HG02610 (cell line): ENCODE measurements around the gene PDLIM5.
"Not testable (repeated sequence)": the region's sequence is repeated elsewhere in the genome, so short reads cannot be mapped to it uniquely, and the experiment has no call there.

ENCODE experiments used
- ATAC-seq: cut with Tn5 transposase; IDR thresholded peaks from one replicate; pipeline ENCODE4 v1.9.1; 2021; ENCODE audit warnings: mild to moderate bottlenecking, moderate library complexity; ENCODE audit not compliant: unreplicated experiment

PDLIM5 gene

DNA sequence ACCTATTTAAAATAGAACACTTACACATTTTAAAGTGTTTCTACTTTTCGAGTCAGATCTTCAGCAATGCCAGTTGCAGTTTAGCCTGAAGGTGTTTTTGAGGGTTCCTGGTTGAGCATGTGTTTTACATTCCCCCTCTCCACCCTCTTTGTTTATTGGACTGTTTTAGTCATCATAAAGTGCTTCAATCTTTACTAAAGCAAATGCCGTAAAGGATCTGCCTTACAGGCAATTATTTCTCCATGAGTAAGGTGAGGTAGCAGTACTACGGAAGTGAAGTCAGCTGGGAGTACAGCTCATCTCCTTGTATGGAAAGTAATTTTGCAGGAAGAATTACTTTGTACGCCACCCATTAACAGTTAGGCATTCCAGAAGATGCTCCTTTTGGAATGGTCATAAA, 36.9 kb downstream of the PDLIM5 start:
- ATAC-seq: no peak

DNA sequence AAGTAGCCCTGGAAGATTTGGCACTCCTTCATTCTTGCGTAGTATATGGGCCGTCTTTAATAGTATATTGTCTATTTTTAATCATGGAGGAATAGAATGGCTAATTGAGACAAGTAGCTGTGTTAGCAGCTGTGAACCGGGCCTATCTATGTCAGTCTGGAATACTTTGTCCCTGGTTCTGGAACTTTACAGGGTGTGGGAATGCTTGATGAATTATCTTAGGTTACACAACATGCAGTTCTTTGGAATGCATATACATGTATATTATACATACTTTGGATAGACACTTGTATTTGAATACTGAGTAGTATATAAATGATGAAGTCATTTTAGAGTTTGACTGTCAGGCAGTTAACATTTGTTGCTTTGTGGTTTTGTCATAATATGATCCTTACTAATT, 37.4 kb downstream of the PDLIM5 start:
- no peak for ATAC-seq

DNA sequence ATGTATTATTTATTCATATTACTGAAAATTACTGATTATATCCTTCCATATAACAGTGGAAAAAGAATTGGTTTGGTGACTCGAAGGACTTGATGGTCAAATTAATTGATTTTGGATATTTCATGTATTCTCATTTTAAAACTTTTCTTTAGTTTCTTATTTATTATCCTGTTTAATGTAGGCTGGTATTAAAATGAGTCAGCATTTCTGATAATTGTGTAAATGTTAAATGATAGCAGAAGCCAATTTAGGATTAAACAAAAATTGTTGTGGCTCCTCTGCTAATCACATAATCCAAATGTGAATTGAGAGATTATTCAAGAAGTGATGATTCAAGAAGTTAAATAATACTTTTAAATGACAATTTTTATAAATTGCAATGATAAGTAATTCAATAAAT, 38.7 kb downstream of the PDLIM5 start:
- ATAC-seq: no peak

DNA sequence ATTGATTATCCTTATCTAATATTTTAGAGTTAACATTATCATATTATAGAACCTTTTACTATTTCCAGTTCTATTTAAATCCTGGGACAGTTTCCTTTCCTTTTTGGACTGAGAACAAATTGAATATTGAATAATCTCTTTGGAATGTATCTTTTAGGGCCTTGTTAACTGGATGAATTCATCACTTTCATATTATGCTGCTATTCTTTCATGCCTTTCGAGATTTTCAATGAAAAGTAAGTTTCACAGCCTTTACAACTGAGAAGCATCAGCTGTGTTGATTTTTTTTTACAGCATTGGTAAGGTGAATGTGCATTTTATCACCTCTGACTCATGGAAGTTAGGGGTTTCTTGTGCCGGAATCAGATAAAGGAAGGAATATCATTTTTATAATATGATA, 39.6 kb downstream of the PDLIM5 start:
- ATAC-seq: no peak

DNA sequence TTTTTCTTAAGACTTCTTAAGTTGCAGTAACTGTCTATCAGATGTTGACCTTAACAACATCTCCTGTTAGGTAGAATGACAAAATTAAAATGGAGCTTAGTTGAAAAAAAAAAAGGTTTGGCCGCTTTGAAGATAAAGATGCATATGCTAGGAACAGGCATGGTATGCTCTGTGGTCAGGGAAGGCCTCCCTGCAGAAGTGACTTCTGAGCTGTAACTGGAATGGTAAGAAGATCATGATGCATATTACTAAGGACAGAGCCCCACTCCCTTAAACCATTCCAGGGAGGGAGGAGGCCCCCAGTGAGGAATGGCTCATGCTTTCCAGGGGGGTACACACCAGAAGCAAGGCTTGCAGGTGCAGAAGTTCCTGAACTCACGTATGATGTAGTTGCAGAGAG, 43.7 kb downstream of the PDLIM5 start:
- no peak for ATAC-seq

DNA sequence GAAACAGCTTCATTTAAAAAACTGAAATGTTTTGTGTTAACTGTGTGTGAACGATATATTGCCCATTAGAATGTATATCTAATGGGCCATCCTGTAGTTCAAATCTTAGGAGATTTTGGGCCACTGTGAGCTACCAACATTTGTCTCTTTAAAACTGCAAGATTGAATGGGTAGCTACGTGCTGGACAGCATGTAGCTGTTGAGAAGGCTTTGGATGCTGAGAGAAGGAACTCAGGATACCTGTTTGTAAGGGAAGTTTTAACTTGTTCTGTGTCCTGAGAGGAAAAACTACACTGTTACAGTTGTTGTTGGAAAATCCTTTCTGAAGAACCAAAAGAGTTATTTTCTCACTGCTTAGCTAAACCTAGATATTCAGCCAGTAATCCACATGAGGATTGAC, 45.9 kb downstream of the PDLIM5 start:
- no peak for ATAC-seq

DNA sequence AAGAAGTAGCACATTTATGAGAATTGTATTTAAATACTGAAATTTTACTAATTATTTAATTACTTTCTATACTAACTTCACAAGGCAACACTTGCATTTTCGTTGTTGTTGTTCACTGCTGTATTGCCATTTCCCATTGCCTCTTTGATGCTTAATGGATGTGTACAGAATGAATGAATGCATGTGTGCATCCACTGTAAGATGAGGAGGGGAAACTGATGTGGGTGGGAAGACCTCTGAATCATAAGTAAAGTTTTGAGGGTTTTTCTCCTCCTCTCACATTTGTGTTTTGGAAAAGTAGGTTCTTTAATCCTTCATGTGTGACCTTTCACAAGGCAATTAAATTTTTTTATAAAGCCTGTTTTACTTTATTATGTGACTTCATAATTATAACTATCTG, 46.8 kb downstream of the PDLIM5 start:
- no peak for ATAC-seq

DNA sequence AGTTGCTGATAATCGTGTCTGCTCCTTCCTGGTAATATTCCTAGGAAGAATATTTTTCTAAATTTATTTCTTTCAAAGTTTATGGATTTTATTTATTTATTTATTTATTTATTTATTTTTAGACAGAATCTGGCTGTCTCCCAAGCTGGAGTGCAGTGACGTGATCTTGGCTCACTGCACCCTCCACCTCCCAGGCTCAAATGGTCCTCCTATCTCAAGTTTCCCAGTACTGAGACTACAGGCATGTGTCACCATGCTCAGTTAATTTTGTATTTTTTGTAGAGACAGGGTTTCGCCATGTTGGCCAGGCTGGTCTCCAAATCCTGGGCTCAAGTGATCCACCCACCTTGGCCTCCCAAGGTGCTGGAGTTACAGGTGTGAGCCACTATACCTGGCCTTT, 48.9 kb downstream of the PDLIM5 start:
- ATAC-seq: no peak

DNA sequence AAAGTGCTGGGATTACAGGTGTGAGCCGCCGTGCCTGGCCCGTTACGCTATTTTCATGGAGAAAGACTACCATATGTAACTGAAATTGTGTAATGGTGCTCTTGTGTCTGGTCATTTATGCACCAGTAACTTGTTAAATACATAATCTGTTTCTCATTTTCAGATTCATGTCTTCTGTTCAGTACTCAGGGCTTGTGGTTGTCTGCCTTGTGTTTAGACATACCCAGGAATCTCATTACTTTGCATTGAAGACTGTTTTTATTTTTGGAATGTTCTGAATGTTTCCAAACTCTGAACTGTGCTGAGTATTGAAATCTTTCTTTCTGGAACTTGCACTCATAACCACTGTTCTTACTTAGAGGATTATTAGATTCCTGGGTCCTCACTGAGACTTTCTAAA, 52.8 kb downstream of the PDLIM5 start:
- no peak for ATAC-seq

DNA sequence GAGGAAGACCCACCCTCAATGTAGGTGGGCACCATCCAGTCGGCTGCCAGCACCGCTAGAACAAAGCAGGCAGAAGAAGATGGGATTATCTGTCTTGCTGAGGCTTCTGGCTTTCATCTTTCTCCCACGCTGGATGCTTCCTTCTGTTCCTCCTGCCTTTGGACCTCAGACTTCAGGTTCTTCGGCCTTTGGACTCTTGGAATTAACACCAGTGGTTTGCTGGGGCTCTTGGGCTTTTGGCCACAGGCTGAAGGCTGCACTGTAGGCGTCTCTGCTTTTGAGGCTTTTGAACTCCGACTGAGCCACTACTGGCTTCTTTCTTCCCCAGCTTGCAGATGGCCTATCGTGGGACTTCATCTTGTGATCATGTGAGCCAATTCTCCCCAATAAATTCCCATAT, 55.1 kb downstream of the PDLIM5 start:
- no peak for ATAC-seq

DNA sequence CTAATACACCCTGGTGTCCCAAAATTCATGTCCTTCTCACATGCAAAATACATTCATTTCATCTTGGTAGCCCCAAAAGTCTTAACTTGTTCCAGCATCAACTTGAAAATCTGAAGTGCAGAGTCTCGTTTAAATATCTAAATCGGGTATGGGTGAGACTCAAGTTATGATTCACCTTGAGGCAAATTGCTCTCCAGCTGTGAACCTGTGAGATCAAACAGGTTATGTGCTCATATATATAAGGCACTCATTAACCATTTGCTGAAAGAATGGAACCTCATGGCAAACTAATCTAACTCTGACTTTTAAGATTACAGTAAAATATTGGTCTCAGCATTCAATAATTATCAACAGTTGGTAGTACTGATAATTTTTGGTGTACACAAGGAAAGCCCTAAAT, 55.5 kb downstream of the PDLIM5 start:
- ATAC-seq: peak; percentile 28

DNA sequence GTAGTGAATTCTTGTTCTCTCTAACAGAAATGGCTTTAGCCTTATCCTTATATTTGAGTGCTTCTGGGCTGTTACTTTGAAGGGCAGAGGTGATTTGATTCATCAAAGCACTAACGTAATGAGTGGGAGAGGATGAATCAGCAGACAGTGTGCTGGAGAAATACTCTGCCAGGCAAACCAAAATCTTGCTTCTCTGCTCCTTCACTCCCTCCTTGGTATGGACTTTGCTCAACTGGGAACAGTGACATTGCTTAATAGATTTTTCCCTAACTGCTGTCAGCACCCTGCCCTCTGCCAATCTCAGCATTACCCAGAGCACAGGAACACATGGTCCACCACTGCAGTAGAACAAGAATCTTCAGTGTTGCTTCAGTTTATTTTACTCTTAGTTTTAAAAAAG, 56.0 kb downstream of the PDLIM5 start:
- peak; percentile 79 for ATAC-seq

DNA sequence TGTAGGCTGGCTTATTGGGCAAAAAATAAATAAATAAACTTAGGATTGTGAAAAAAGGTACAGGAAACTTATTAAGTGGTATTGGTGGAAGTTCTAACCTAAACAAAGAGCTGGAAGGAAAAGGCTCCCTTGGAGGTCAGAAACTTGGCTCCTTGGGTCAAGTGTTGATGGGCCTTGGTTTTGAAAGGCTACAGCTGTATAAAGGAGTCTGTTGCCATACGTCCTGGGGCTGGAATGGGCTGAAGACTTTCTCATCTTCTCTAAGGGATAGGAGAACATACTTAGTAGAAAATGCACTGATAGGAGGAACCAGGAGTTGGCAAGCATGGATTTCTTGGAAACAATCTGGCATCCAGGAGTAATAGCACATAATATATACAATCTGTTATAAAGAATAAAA, 56.6 kb downstream of the PDLIM5 start:
- no peak for ATAC-seq

DNA sequence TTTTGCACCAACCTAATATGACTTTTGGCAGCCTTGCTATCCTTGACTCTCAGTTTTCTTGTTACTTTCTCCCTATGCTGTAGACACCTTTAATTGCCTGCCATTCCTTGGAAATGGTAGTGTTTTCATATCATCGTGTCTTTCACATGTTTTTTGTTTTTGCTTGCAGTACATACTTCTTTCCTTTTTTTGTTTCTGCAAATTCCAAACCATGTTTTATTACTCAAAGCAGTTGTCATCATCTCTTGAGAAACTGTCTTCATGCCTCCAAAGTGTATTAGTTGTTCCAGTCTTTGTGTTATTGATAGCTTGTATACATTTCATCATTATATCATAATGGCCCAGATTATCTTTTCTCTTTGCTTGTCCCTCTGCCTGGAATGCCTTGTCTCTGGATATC, 57.1 kb downstream of the PDLIM5 start:
- ATAC-seq: no peak

DNA sequence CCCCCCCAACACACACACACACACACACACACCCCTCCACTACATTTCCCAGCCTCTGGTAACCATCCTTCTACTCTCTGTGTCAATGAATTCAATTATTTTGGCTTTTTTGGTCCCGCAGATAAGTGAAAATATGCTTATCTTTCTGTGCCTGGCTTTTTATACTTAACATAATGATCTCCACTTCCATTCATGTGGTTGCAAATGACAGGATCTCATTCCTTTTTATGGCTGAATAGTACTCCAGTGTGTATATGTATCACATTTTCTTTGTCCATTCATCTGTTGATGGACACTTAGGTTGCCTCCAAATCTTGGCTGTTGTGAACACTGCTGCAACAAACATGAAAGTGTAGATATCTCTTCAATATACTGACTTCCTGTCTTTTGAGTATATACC, 59.8 kb downstream of the PDLIM5 start:
- ATAC-seq: no peak

DNA sequence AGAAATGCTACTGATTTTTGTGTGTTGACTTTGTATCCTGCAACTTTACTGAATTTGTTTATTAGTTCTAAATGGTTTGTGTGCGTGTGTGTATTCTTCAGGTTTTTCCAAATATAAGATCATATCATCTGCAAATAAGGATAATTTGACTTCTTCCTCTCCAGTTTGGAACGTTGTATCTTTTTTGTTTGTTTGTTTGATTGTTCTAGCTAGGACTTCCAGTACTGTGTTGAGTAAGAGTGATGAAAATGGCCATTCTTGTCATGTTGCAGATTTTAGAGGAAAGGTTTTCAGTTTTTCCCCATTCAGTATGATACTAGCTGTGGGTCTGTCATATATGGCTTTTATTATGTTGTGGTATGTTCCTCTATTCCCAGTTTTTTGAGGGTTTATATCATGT, 61.8 kb downstream of the PDLIM5 start:
- ATAC-seq: not testable (repeated sequence)

DNA sequence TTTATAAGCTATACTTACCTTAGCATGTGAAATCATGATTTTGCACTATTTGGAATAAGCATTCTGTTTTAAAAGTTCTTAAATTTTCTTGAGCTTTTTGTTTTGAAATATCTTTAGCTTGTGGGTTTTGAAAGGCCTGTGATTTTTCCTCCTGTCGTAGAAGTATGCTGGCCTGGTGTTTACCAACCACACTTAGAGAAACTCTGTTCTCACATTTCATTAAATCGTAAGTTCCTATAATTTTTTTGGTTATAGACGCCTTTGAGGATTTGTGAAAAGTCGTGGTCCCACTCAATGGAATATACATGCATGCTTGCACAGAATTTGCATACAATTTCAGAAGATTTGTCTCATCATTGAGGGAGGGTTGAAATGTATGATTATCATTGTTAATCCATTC, 63.6 kb downstream of the PDLIM5 start:
- ATAC-seq: no peak

DNA sequence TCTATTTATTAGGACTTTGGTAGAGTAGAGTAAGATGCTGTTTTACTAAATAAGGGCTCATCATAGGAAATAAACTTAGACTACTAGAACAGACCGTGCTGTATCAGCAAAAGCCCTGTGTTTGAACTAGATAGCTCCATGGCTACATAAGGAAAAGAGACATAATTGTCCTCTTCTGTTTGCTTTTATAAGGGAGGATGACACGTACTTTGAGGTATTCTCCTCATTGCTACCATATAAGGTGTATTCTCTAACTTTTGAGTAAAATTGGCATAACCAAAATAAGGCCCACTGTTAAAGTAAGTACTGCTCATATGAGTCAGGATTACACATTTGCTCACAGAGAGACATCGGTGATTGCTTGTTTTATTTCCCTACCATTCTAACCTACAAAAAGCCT, 64.3 kb downstream of the PDLIM5 start:
- no peak for ATAC-seq

DNA sequence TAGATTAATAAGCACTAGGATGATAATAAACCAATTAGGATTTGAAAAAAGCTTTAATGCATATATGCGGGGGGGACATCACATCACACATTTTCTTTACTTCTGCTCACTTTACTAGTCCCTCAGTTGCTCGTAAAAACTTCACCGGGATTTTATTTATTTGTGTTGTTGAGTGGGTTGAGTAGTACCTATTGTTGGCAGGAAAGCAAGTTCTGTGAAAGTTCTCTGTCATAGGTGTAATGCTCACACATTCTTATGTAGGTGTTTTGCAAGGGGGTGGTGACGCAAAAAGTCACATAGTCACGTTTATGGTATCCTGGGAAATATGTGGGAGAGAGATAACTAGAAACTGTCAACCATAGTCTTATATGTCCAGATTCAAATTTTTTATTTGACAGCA, 65.3 kb downstream of the PDLIM5 start:
- no peak for ATAC-seq

DNA sequence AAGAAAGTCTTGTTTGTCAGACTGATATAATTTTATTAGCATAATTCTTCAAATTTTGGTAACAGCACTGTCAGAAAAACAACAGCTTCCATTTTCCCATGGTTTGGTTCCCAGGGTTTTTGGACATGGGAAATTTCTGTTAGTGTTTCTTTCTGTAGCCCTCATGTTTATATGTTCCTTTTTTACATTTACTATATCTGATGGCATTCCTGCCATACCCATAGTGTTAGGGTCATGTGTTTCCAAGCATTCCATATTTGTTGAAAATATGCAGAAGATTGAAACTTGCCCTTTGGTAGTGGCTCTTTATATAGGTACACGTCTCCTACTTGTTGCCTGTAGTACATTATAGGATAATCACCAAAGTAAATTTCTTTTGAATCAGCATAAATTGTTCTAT, 65.8 kb downstream of the PDLIM5 start:
- no peak for ATAC-seq

DNA sequence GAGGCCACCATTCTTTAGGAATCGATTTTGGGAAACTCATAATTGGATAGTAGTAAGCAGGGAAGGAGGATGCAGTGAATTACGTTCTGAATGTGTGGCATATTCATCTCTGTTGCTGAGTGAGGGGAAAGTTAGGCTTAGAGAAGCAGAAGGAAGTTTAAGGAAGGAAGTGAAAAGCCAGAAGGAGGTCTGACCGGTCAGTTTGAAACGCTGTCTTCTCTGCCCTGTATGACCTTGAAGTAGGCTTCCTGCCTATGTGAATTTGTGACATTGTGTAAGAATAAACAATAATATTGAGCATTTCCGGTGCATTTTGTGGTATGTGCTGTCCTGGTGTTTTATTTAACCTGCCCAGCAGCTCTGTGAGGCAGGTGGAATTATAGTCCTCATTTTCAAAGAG, 67.3 kb downstream of the PDLIM5 start:
- ATAC-seq: peak; percentile 48

DNA sequence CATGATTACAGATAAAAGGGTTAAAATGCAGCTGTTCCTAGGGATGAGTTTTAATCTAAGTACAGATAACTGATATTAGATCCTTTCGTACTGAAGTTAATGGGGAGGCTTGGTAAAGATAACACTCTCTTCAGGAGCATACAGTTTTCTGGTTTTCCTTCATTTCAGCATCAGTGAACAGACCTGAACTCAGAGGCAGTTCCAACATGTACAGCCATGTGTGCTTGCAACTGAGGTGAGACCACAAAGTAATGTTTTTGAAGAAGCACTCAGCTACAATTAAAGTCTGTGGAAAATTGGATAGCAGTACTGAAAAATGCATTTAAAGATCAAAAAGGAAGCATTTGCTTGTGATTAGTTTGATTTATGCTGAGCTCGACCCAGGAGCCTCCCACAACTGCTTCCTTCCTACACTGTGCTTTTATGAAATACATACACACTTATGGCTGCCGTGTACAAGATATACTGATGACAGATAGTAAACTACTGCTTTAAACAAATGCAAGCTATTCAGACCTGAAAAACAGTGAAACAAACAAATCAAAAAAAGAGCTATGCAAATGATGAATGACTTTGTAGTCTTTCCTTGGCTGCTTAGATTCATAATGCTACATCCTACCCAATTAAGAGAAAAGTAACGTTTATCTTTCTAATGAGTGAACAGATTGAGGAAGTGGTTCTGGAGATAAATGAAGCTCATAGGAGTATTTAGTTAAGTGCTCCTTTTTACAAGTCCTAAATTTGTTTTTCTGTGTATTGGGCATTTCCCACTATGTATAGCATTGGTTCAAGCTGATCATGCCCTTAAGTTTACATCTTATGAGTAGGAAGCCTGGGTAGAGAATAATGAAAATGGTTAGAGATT, 68.4 kb downstream of the PDLIM5 start:
- ATAC-seq: peak; percentile 40

DNA sequence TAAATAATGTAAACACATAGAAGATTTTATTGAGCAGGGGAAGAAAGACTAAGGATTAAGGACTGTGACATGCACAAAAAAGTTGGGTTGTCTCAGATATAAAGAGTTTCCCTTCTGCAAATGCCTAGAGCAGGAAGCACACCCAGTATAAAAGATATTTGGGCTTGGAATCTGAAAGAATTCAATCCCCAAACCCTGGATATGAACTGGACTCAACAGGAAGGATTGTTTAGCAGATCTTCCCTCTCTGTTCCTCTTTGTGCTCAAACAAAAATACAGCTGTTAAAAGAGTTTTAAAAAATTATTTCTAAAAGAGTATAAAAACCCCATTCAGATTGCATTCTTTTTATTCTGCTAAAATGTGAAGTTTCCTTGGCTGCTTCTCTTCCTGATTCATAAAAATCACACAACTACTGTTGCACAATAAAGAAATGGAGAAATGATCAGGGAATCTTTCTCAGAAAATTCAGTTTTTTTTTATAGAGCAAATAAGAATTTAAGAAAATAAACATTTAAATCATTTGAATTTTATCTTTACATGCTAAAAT, 71.4 kb downstream of the PDLIM5 start:
- ATAC-seq: no peak
